HEK293T (cell line): ENCODE results near the gene BTBD9.

Experiments
- BHLHE40 ChIP-seq: fragments of 450-650 bp; IDR thresholded peaks from 2 replicates; pipeline ENCODE4 v1.6.1; 2016; ENCODE audit warnings: mild to moderate bottlenecking, moderate library complexity, borderline replicate concordance
- SP1 ChIP-seq: fragments of 450-650 bp; IDR thresholded peaks from 2 replicates; pipeline ENCODE4 v1.6.1; 2017
- SUZ12 ChIP-seq: fragments of 450-650 bp; IDR thresholded peaks from 2 replicates; pipeline ENCODE4 v1.6.1; 2016; ENCODE audit warnings: mild to moderate bottlenecking

GRCh38 chr6:38470548-38470947 lies 169.2 kb downstream of the BTBD9 start:
- TF ChIP-seq SUZ12 (no peak), BHLHE40 (no peak), SP1 (no peak)
